IPS-15b (cell line): ENCODE results near the gene KLHL35.
"Not testable (repeated sequence)": the region's sequence is repeated elsewhere in the genome, so short reads cannot be mapped to it uniquely, and the experiment has no call there.

ENCODE experiments used
- H3K27me3 ChIP-seq: one replicate; pipeline ENCODE4 v1.6.1; 2013; ENCODE audit warnings: low read length; ENCODE audit not compliant: control insufficient read depth, insufficient read depth
- H3K36me3 ChIP-seq: one replicate; pipeline ENCODE4 v1.6.1; 2013; ENCODE audit warnings: low read length; ENCODE audit not compliant: control insufficient read depth, insufficient read depth
- H3K4me1 ChIP-seq: one replicate; pipeline ENCODE4 v1.6.1; 2013; ENCODE audit warnings: mild to moderate bottlenecking, low read length; ENCODE audit not compliant: control insufficient read depth, insufficient read depth
- H3K4me3 ChIP-seq: one replicate; pipeline ENCODE4 v1.5.1; 2013; ENCODE audit warnings: low read depth, low read length
- H3K9ac ChIP-seq: one replicate; pipeline ENCODE4 v1.6.1; 2013; ENCODE audit warnings: low read depth, mild to moderate bottlenecking, low read length
- H3K9me3 ChIP-seq: one replicate; pipeline ENCODE4 v1.6.1; 2013; ENCODE audit warnings: mild to moderate bottlenecking, low read length; ENCODE audit not compliant: control insufficient read depth, insufficient read depth

KLHL35 gene

DNA sequence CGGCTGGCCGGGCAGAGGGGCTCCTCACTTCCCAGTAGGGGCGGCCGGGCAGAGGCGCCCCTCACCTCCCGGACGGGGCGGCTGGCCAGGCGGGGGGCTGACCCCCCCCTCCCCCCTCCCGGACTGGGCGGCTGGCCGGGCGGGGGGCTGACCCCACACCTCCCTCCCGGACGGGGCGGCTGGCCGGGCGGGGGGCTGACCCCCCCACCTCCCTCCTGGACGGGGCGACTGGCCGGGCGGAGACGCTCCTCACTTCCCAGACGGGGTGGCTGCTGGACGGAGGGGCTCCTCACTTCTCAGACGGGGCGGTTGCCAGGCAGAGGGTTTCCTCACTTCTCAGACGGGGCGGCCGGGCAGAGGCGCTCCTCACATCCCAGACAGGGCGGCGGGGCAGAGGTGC is 23.0 kb downstream of the KLHL35 start:
- H3K9ac ChIP-seq, H3K4me1 ChIP-seq, H3K9me3 ChIP-seq, H3K27me3 ChIP-seq, H3K4me3 ChIP-seq: not testable (repeated sequence)
- H3K36me3 ChIP-seq: peaks cover 43% of the 10 kb centered on the region

DNA sequence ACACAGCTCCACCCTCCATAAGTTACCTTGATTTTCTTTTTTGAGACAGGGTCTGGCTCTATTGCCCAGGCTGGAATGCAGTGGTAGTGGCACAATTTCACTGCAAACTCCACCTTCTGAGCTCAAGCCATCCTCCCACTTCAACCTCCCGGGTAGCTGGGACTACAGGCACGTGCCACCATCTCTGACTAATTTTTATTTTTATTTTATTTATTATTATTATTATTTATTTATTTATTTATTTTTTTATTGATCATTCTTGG is 24.1 kb downstream of the KLHL35 start:
- H3K36me3 ChIP-seq: peaks cover 47% of the 10 kb centered on the region
- H3K27me3 ChIP-seq: no peaks in the 10 kb centered on the region
- H3K4me3 ChIP-seq: no peak overlapping the region
- no peak overlapping the region for H3K9ac ChIP-seq
- no peaks in the 10 kb centered on the region for H3K9me3 ChIP-seq
- no peaks in the 10 kb centered on the region for H3K4me1 ChIP-seq

DNA sequence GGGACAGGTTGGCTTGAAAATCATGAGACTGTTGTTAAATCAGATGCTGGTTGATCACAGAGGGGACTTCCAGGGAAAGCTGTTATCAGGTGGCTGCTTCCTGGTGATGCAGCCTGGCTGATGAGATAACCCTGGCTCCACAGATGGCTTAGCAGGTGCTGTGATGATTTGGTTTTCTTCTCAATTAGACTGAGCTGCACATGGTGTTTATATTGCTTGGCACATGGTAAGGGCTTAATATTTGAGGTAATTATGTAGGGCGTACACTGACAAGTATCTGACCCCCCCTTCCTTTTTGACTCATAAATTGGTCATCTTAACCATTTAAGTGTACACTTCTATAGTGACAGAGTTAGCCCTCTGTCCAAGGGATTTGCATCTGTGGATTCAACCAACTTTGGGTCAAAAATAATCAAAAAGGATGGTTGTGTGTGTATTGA is 26.6 kb downstream of the KLHL35 start:
- Histone ChIP-seq H3K27me3 (no peaks in the 10 kb centered on the region), H3K4me3 (no peak overlapping the region), H3K36me3 (peaks cover 62% of the 10 kb centered on the region), H3K4me1 (peaks cover 1% of the 10 kb centered on the region), H3K9ac (no peak overlapping the region), H3K9me3 (no peaks in the 10 kb centered on the region)

GRCh38 chr11:75403983-75404658 is 28.9 kb downstream of the KLHL35 start:
- Histone ChIP-seq H3K4me1 (peaks cover 2% of the 10 kb centered on the region), H3K4me3 (no peak overlapping the region), H3K27me3 (no peaks in the 10 kb centered on the region), H3K9ac (no peak overlapping the region), H3K9me3 (no peaks in the 10 kb centered on the region), H3K36me3 (peaks cover 70% of the 10 kb centered on the region)

DNA sequence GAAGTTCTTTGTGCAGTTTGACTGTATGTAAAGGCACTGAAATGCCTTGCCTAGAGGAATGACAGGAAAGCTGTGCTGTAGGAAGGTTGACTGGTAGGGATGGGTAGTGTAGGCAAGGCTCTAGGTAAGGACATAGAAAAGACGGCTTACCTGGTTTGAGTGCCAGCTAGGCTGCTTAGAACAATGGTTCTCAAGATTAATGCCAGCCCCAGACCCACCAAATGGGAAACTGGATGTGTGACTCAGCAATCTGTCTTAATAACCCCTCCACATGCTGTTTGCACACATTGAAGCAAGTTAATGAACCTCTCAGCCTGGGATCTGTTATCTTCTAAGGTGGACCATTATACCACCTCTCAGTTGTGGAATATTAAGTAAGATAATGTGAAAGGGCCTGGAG is 30.0 kb downstream of the KLHL35 start:
- no peak overlapping the region for H3K4me3 ChIP-seq
- H3K4me1 ChIP-seq: peaks cover 2% of the 10 kb centered on the region
- no peaks in the 10 kb centered on the region for H3K27me3 ChIP-seq
- peaks cover 64% of the 10 kb centered on the region for H3K36me3 ChIP-seq
- no peaks in the 10 kb centered on the region for H3K9me3 ChIP-seq
- H3K9ac ChIP-seq: peak overlapping the region; percentile 1

- Histone ChIP-seq H3K27me3 (no peaks in the 10 kb centered on the region), H3K9me3 (no peaks in the 10 kb centered on the region), H3K4me1 (peaks cover 2% of the 10 kb centered on the region), H3K9ac (peak overlapping the region; percentile 41), H3K4me3 (peak overlapping the region; percentile 99), H3K36me3 (peaks cover 63% of the 10 kb centered on the region)
Measured at GRCh38 chr11:75402002-75402773, 30.8 kb downstream of the KLHL35 start.

GRCh38 chr11:75400146-75400865 is 32.7 kb downstream of the KLHL35 start:
- Histone ChIP-seq H3K4me3 (peak overlapping the region; percentile 99), H3K4me1 (peaks cover 2% of the 10 kb centered on the region), H3K9me3 (no peaks in the 10 kb centered on the region), H3K27me3 (no peaks in the 10 kb centered on the region), H3K36me3 (peaks cover 47% of the 10 kb centered on the region), H3K9ac (peak overlapping the region; percentile 100)

GRCh38 chr11:75399344-75400145 is 33.5 kb downstream of the KLHL35 start, which contains the start of gene RPS3:
Gene RPS3, plus strand, starts transcription at chr11:75399518. Its CDS starts 30 bp downstream, at chr11:75399548.
- Histone ChIP-seq H3K9ac (peak within 1 kb of the TSS; percentile 100), H3K27me3 (no peaks in the 10 kb centered on the region), H3K9me3 (no peaks in the 10 kb centered on the region), H3K36me3 (peaks cover 39% of the 10 kb centered on the region), H3K4me3 (peak within 1 kb of the TSS; percentile 99), H3K4me1 (peaks cover 2% of the 10 kb centered on the region)

- Histone ChIP-seq H3K9me3 (no peaks in the 10 kb centered on the region), H3K9ac (no peak overlapping the region), H3K4me1 (peaks cover 2% of the 10 kb centered on the region), H3K4me3 (no peak overlapping the region), H3K36me3 (peaks cover 33% of the 10 kb centered on the region), H3K27me3 (no peaks in the 10 kb centered on the region)
Measured at GRCh38 chr11:75398906-75399305, 34.1 kb downstream of the KLHL35 start.

GRCh38 chr11:75394085-75394840 is 38.7 kb downstream of the KLHL35 start:
- H3K4me3 ChIP-seq: no peak overlapping the region
- no peaks in the 10 kb centered on the region for H3K36me3 ChIP-seq
- H3K9ac ChIP-seq: no peak overlapping the region
- H3K9me3 ChIP-seq: no peaks in the 10 kb centered on the region
- no peaks in the 10 kb centered on the region for H3K27me3 ChIP-seq
- H3K4me1 ChIP-seq: no peaks in the 10 kb centered on the region

GRCh38 chr11:75389925-75390324 is 43.1 kb downstream of the KLHL35 start:
- no peak overlapping the region for H3K9ac ChIP-seq
- H3K36me3 ChIP-seq: no peaks in the 10 kb centered on the region
- no peaks in the 10 kb centered on the region for H3K4me1 ChIP-seq
- no peak overlapping the region for H3K4me3 ChIP-seq
- no peaks in the 10 kb centered on the region for H3K27me3 ChIP-seq
- H3K9me3 ChIP-seq: no peaks in the 10 kb centered on the region
